GM12873 (cell line): ENCODE results near the gene RAP1GDS1.

ENCODE experiments used
- CTCF ChIP-seq: IDR thresholded peaks from 2 replicates; pipeline ENCODE4 v1.5.1; 2012; ENCODE audit warnings: low read depth, mild to moderate bottlenecking, moderate library complexity, low read length, control low read depth; ENCODE audit not compliant: insufficient read depth; ENCODE audit errors: missing control alignments

The RAP1GDS1 gene

GRCh38 chr4:98448908-98449307 lies 187.7 kb downstream of the RAP1GDS1 start:
- no peak for TF ChIP-seq CTCF

GRCh38 chr4:98452091-98452490 lies 190.9 kb downstream of the RAP1GDS1 start:
- TF ChIP-seq CTCF, result no peak

GRCh38 chr4:98462487-98462886 lies 201.3 kb downstream of the RAP1GDS1 start:
- no peak for TF ChIP-seq CTCF

- no peak for TF ChIP-seq CTCF
Measured at GRCh38 chr4:98466868-98467599, 205.8 kb downstream of the RAP1GDS1 start.

GRCh38 chr4:98467627-98468072 lies 206.5 kb downstream of the RAP1GDS1 start:
- TF ChIP-seq CTCF, result peak; percentile 81

GRCh38 chr4:98468709-98469108 lies 207.5 kb downstream of the RAP1GDS1 start:
- TF ChIP-seq CTCF, result no peak

GRCh38 chr4:98469771-98470170 lies 208.6 kb downstream of the RAP1GDS1 start:
- no peak for TF ChIP-seq CTCF
